Ovary (tissue), 9 donors: ENCODE measurements around the gene LUC7L3. TPM values are rescaled to one million over a fixed set of nuclear protein-coding genes. Genes with fewer than 3 reads are reported as not detected.

Source experiments
- DNase-seq, 5 donors: peaks; one replicate each; pipeline ENCODE4 v3.0.0-alpha.2; 2019 to 2020
- H3K27ac ChIP-seq, 2 donors: fragments of 200-600 bp; one replicate each; pipeline versions ENCODE4 v1.5.1 to v1.8.0; 2019 to 2022
- H3K27me3 ChIP-seq: fragments of 200-600 bp; one replicate; pipeline ENCODE4 v1.8.0; 2022
- H3K36me3 ChIP-seq: fragments of 200-600 bp; sonication (generic); one replicate; pipeline ENCODE4 v1.5.1; 2019
- H3K4me1 ChIP-seq: one replicate; pipeline ENCODE4 v1.8.1; 2013; ENCODE audit warnings: mild to moderate bottlenecking, moderate library complexity; ENCODE audit not compliant: insufficient read depth
- H3K4me3 ChIP-seq: fragments of 200-600 bp; sonication (generic); one replicate; pipeline ENCODE4 v1.5.1; 2017
- H3K9me3 ChIP-seq, 2 donors: fragments of 200-600 bp in 1 of 2; sonication (generic) in 1 of 2; one replicate each; pipeline versions ENCODE4 v1.5.1 to v1.8.1; 2013 to 2019; ENCODE audit warnings: mild to moderate bottlenecking in 1 of 2, moderate library complexity in 1 of 2
- EP300 ChIP-seq: sonication (generic); formaldehyde crosslinking; IDR thresholded peaks from one replicate; pipeline ENCODE4 v1.6.1; 2017; ENCODE audit warnings: antibody characterized with exemption
- POLR2A ChIP-seq: fragments of 450-650 bp; IDR thresholded peaks from one replicate; pipeline ENCODE4 v1.6.1; 2017; ENCODE audit warnings: antibody characterized with exemption, mild to moderate bottlenecking, moderate library complexity
- WGBS, 3 donors: extraction: QIAGEN DNeasy Blood & Tissue Kit in 1 of 3; methylation state at CpG; one replicate each; pipeline versions ENCODE4 v1.1.5 to v1.1.7; 2013 to 2017; 5-methylcytosine and 5-hydroxymethylcytosine counted together
- intact Hi-C, 4 donors: fragments of 100-400 bp; cut with DNase I; formaldehyde crosslinking; loops; one replicate each; pipeline versions ENCODE4 v1.11.0 to v1.15.1; 2022 to 2023
- polyA plus RNA-seq, 2 donors: library from polyadenylated mRNA; stranded (reverse); fragments of 200-250 nt in 1 of 2; fragments of 350-450 nt in 1 of 2; fragmentation: Illumina TruSeq in 1 of 2; extraction: RNeasy Lipid Tissue Mini Kit (QIAGEN cat#74804) in 1 of 2; gene quantifications; one replicate each; pipeline ENCODE4 v1.2.3, GENCODE V29; 2013 to 2014
- total RNA-seq, 7 donors: library from RNA; depleted of rRNA in 2 of 7; stranded (reverse); fragments of >200 nt in 2 of 7; fragmentation: NEBNext Ultra II Directional in 3 of 7; extraction: Animal tissue kit (Norgen Biotek cat#: 25700) in 3 of 7; gene quantifications; one replicate each; pipeline versions ENCODE4 v1.1.0 to v1.2.4, GENCODE V29; 2016 to 2023
- TF ChIP-seq, protein P1 (sequence below), 3 donors: fragments of 450-650 bp in 2 of 3; fragments of 200-600 bp in 1 of 3; IDR thresholded peaks; one replicate each; pipeline versions ENCODE4 v1.5.1 to v1.8.0; 2016 to 2022; ENCODE audit warnings: antibody characterized with exemption in 3 of 3, mild to moderate bottlenecking in 1 of 3
- donor health status: DM: no; HTN: no; CAD: no; lungs with moderate emphysema.
- donor health status: DM: no; HTN: no; CAD: no.
- donor health status: Bipolar disorder and iron deficiency.
- donor health status: DM: yes; HTN: yes; CAD: no.
- donor health status: DM: no; HTN: no; CAD: no.
- donor health status: DM: yes; HTN: yes; CAD: no.

LUC7L3 gene
- total and polyA plus RNA-seq, 9 donors = 96.5 to 172 (median 139) TPM

DNA sequence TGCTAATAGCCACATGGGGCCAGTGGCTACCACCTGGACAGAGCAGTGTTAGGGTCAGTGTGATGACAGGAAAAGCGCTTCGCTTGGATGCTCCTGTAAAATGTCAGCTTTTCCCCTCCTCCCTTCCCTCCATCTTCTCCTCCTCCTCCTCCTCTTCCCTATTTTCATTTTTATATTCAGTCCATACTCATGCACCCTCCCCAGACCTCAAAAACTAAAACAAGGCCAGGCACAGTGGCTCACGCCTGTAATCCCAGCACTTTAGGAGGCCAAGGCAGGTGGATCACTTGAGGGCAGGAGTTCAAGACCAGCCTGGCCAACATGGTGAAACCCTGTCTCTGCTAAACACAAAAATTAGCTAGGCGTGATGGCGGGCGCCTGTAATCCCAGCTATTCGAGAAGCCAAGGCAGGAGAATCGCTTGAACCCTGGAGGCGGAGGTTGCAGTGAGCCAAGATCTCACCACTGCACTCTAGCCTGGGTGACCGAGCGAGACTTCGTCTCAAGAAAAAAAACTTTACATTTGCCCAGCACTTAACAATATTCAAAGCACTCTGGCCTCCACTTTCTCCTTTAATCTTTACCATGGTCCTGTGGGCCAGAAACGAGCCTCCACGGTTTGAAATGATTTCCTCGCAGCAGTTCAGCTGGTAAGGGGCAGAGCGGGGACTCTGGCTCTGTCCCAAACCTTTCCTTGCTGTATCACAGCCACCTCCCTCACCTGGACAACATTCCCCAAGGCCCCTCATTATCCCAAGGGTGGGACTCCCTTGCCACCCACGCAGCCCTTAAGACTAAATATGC lies 33.5 kb upstream of the LUC7L3 start:
- WGBS, 3 donors = 65 to 76% (median 70%) methylated on average over 17 of the region's 17 CpGs

DNA sequence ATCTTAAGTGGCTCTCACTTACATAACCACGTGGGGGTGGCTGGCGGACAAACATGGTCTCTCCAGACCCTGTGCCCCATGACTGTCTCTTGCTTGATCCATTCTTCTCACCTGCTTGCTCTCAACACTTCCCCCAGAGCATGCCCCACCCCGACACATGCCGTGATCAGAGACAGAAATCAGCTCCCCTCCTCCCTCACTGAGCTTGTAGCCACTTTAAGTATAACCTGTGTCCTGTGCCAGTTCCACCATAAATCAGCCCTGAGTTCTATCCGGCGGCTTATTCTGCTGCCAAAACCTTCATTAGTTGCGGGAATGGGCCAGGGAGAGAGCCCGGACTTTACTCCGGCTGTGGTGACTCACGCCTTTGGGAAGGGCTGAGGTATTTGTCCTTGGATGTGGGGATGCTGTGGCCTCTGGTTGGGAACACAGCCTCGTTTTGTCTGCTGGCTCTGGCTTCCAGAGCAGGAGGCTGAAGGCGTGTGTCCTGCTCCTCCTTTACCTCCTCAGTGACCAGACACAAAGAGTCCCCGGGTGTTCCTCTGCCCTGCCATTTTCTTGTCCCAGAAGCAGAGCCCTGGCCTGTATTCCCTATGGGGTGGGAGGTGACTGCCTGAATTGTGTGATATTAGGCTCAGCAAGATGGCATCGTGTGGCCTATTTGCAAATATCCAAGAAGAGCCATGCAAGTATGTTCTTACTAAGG lies 32.8 kb upstream of the LUC7L3 start:
- TF ChIP-seq POLR2A (no peak), EP300 (peak; percentile 69)
- TF ChIP-seq, protein P1, sequence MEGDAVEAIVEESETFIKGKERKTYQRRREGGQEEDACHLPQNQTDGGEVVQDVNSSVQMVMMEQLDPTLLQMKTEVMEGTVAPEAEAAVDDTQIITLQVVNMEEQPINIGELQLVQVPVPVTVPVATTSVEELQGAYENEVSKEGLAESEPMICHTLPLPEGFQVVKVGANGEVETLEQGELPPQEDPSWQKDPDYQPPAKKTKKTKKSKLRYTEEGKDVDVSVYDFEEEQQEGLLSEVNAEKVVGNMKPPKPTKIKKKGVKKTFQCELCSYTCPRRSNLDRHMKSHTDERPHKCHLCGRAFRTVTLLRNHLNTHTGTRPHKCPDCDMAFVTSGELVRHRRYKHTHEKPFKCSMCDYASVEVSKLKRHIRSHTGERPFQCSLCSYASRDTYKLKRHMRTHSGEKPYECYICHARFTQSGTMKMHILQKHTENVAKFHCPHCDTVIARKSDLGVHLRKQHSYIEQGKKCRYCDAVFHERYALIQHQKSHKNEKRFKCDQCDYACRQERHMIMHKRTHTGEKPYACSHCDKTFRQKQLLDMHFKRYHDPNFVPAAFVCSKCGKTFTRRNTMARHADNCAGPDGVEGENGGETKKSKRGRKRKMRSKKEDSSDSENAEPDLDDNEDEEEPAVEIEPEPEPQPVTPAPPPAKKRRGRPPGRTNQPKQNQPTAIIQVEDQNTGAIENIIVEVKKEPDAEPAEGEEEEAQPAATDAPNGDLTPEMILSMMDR (IDR thresholded peaks at IDR 0.05) = no peak
- H3K36me3 ChIP-seq = no peaks in the 10 kb centered on the region
- H3K4me1 ChIP-seq = peaks cover 25% of the 10 kb centered on the region
- WGBS, 3 donors = 7 to 12% (median 8%) methylated on average over 14 of the region's 14 CpGs
- peak; percentile 83 to 94 (median 87) for DNase-seq
- H3K4me3 ChIP-seq = no peak overlapping the region
- H3K9me3 ChIP-seq = no peaks in the 10 kb centered on the region
- peak overlapping the region; percentile 53 to 85 for H3K27ac ChIP-seq
- intact Hi-C loops = loop anchor here (5.0 to 10.0 kb wide), 4 partner anchors 52 to 204 kb away; partner anchors contain the start of gene ABCC3 (in 1 of the 4)
- H3K27me3 ChIP-seq = no peaks in the 10 kb centered on the region

More for the DNA sequence above, 33.5 kb upstream of the LUC7L3 start:
- Histone ChIP-seq H3K36me3 (no peaks in the 10 kb centered on the region), H3K27ac (peak overlapping the region; percentile 34 to 85), H3K27me3 (no peaks in the 10 kb centered on the region), H3K9me3 (no peaks in the 10 kb centered on the region), H3K4me3 (no peak overlapping the region), H3K4me1 (peaks cover 29% of the 10 kb centered on the region)
- intact Hi-C loops = loop anchor here (5.0 to 10.0 kb wide), 4 partner anchors 51 to 204 kb away; partner anchors contain the start of gene ABCC3 (in 1 of the 4)
- no peak for DNase-seq
- no peak for TF ChIP-seq POLR2A
- no peak for TF ChIP-seq EP300
- TF ChIP-seq, protein P1 (IDR thresholded peaks at IDR 0.05) = no peak

DNA sequence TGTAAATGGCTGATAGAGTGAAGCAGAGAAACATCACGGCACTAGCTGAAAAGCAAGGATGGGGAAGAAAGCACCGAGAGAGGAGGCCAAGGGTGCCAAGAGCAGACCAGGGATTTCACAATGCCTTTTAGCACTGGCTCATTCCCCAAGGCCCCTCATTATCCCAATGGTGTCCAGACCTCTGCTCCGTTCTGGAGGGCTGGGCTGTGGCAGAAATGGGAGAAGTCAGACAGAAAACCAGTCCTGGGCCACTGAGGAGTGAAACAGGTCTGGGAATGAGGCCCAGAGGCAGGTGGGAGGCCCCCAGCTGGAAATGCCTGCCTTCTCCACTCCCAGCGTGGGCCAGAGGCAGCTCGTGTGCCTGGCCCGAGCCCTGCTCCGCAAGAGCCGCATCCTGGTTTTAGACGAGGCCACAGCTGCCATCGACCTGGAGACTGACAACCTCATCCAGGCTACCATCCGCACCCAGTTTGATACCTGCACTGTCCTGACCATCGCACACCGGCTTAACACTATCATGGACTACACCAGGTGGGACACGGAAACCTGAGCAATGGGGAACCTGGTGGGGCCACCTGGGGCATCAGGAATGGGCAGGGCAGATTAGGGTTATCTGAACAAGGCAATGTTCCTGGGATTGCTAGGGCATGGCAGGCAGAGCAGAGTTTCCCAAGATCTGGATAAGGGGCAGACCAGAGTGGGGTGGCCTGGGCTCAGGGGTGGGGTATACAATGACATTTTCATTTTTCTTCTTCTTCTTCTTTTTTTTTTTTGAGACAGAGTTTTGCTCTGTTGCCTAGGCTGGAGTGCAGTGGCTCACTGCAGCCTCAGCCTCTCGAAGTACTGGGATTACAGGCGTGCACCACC lies 32.0 kb upstream of the LUC7L3 start:
- TF ChIP-seq EP300 = no peak
- TF ChIP-seq, protein P1 (IDR thresholded peaks at IDR 0.05) = peak in 1 of 3 donors; percentile 19
- peak; percentile 35 for TF ChIP-seq POLR2A
- peaks cover 30% of the 10 kb centered on the region for H3K4me1 ChIP-seq
- peak; percentile 78 to 88 (median 87) for DNase-seq
- 40 to 52% (median 51%) methylated on average over 16 of the region's 16 CpGs for WGBS, 3 donors
- H3K27ac ChIP-seq = peak overlapping the region; percentile 53 to 85
- H3K9me3 ChIP-seq = no peaks in the 10 kb centered on the region
- no peak overlapping the region for H3K4me3 ChIP-seq
- H3K27me3 ChIP-seq = no peaks in the 10 kb centered on the region
- H3K36me3 ChIP-seq = no peaks in the 10 kb centered on the region
- intact Hi-C loops = loop anchor here (5.0 to 10.0 kb wide), 4 partner anchors 53 to 205 kb away; partner anchors contain the start of gene ABCC3 (in 1 of the 4)
